ENCODE results near the gene RNF40.
"Not testable (repeated sequence)": the region's sequence is repeated elsewhere in the genome, so short reads cannot be mapped to it uniquely, and the experiment has no call there.

RNF40 gene

DNA sequence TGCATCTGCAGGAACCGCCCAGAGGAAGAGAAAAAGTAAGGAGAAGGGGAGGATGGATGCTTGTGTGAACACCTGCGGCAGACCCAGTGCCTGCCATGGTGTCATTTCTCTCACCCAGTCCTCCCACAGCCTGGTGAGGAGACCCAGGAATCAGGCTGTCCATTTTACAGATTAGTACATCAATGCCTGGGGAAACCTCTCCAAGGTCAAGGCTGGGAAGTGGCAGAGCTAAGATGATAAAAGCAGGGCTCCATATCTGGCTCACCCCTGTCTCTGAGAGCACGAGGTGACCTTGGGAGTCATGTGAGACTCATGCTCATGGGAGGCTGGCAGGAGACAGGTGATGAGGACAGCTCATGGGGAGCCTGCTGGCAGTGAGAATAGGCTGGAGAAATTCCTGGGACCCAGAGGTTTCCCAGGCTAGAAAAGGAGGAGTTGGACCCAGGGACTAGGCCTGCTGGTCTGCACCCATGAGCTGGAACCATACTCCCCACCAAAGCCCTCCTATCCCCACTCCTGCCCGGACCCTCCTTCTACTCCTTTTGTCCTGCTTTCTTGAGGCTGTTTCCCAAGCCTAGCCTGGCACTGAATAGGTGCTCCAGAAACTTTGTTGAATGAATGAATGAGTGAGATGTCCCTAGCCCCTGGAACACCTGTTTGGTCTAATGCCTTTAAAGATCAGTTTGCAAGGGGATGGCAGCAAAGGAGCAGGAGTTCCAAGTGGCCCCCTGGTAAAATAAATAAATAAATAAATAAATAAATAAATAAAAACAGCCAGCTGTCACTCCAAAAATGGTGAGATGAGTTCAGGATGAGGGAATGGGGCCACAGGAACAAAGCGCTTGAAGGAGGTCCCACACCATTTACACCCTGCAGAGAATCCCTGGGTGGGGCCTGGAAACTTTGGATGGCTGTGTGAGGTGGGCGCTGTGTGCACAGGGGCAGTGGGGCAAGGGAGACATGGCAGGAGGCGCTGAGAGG, 23.3 kb downstream of the RNF40 start:
- DNase-seq: no peak

GRCh38 chr16:30786115-30786935, 24.2 kb downstream of the RNF40 start:
- no peak for DNase-seq

- DNase-seq: no peak
Observed at GRCh38 chr16:30786936-30787612, 25.0 kb downstream of the RNF40 start, which contains the start of gene ZNF629. Gene ZNF629, minus strand, starts transcription at chr16:30787205. Its CDS starts 2,723 bp downstream, at chr16:30784482.

DNA sequence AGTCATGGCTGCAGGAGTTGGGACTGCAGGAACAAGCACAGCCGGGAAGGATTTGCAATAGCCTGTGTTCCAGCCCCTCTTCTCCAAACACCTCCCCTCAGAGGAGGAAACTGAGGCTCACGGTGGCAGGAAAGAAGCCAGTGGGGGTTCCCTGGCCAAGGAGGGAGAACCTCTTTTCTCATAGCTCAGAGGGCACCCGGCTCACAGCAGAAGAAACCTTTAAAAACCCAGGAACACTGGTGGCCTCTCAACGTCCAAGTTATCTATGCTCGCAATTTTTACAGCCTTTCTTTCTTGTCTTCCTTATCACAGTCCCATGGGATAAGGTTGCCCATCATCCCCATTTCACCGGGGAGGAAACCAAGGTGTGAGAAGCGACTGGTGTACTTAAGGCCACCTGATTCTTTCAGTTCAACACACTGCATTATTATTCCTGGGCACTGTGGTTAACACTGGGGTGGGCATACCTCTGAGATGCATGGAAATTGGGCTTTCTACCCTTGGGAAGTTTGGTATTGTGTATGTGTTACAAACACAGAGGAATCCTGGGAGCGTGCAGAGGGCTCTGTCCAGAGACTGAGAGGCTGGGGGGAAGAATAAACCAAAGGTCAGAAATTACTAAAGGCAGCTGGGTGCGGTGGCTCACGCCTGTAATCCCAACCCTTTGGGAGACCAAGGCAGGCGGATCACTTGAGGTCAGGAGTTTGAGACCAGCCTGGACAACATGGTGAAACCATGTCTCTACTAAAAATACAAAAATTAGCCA, 25.7 kb downstream of the RNF40 start:
- no peak for DNase-seq

DNA sequence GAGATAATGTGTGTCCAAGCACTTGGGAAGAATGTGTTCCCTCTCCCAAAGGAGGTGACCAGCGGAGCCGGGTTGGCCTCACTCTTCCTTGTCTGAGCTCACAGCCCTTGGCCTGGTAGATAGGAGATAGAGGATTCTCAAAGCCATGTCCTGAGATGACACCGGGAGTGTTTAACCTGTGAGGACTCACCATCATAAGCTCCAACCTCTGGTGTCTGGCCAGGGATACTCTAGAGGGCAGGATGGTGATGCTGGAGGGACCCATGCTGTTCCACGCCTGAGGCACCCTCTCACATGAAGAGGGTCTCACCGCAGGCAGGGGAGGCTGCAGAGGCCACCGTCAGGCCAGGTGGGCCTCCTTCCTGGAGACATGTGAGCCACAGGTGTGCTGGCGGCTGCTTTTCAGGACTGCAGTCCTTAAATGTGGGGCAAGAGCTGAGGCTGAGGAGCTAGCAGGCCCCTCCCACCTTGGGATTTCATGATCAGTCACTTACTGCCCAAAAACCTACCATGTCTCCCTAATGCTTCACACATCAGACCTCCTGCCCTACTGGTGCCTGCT, 31.5 kb downstream of the RNF40 start:
- no peak for DNase-seq

DNA sequence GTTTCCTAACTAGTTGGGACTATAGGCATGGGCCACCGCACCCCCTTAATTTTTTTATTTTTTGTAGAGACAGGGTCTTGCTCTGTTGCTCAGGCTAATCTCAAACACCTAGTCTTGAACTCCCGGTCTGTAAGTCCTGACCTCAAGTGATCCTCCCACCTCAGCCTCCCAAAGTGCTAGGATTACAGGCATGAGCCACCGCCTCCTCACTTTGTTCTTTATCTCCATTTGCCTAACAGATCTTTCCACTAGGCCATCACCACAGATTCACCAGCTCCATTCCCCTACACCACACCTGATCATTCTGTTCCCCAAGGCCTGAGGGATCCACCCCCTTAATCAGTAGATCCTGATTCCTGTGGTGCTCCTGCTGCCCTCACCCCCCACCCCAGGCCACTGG, 32.5 kb downstream of the RNF40 start:
- DNase-seq: no peak

- DNase-seq: no peak
Observed at GRCh38 chr16:30797670-30798309, 35.7 kb downstream of the RNF40 start.

DNA sequence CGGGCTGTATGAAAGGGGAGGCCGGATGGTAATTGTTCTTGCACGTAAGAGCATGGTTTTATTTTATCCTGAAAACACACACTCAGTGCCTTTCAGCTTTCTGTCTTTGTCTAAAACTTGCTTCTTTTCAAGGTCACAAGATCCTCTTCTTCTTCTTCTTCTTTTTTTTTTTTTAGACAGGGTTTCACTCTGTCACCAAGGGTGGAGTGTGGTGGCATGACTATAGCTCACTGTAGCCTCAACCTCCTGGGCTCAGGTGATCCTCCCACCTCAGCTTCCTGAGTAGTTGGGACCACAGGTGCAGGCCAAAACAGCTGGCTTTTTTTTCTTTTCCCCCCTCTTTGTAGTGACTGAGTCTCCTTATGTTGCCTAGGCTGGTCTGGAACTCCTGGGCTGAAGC, 40.8 kb downstream of the RNF40 start:
- DNase-seq: no peak

- no peak for DNase-seq
Observed at GRCh38 chr16:30805056-30805369, 42.9 kb downstream of the RNF40 start.

DNA sequence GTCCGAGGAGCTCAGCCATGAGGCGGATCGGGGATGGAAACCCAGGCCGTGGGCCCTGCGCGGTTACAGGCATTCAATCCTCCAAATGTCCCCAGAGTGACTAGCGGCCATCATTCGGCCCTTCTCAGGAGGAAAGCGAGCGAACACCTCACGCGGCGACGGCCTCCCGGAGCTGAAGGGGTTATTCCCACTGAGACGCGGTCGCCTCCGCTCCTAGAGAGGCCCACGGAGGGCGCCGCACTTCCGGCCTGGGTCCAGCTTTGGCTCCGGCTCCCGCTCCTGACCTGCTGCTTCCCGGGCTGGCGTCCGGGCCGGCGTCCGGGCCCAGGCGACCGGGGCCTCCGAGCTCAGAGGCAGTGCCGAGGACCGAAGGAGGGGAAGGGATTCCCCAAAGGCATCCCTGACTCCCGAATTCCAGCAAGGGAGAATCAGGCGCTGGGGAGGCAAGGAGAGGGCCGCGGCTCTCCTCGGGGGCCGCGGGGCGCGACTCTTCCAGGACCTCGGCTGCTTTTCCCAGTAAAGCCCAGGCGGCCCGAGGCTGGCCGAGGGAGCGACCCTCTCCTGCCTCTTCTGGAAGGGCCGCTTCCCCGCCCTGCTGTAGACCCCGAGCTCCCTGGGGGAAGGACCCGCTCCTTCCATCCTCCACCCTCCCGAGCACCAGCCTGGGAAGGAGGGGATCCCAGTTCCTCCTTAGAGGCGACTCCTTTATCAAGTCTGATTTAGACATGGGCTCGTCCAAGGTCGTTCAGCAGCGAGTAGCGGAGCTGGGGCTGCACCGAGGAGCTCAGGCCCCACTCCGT, 43.4 kb downstream of the RNF40 start:
- DNase-seq: peak; percentile 39 to 40

DNA sequence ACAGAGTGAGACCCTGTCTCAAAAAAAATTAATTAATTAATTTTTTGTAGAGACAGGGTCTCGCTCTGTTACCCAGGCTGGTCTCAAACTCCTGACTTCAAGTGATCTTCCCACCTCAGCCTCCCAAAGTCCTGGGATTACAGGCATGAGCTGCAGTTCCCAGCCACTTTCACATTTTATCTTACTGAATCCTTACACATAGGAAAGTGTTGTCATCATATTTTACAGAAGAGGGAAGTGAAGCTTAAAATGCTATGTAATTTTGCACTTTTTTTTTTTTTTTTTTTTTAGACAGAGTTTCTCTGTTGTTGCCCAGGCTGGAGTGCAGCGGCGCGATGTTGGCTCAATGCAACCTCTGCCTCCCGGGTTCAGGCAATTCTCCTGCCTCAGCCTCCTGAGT, 46.0 kb downstream of the RNF40 start:
- DNase-seq: no peak

- not testable (repeated sequence) for DNase-seq
Observed at GRCh38 chr16:30808890-30809426, 46.8 kb downstream of the RNF40 start.

GRCh38 chr16:30809675-30810074, 47.6 kb downstream of the RNF40 start:
- DNase-seq: not testable (repeated sequence)

DNA sequence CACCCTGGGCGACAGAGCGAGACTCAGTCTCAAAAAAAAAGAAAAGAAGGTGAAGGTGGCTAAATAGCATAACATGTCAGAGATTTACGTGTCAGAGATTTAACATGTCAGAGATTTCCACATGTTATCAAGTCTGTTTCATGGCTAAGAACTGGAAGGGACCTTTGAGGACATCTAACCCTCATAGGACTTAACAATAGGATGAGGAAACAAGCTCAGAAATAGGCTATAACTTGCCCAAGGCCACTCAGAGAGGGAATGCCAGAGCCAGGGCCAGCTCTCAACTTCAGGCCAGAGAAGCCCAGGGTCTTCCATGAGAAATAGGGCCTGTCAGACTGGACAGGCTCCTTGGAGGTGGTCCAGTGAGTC, 51.7 kb downstream of the RNF40 start:
- no peak for DNase-seq

- no peak for DNase-seq
Observed at GRCh38 chr16:30816769-30817168, 54.6 kb downstream of the RNF40 start.

GRCh38 chr16:30820952-30821421, 58.9 kb downstream of the RNF40 start:
- DNase-seq: no peak

- DNase-seq: not testable (repeated sequence)
Observed at GRCh38 chr16:30821441-30821840, 59.3 kb downstream of the RNF40 start.

- no peak for DNase-seq
Observed at GRCh38 chr16:30821891-30822290, 59.8 kb downstream of the RNF40 start.
